Epithelial cell of esophagus (primary cell): ENCODE results near the gene IRAK2.

Experiments used
- DNase-seq: peaks from one replicate; pipeline ENCODE4 v3.0.0; 2010; ENCODE audit warnings: low read depth
- H3K4me3 ChIP-seq: 2 replicates; pipeline ENCODE4 v1.5.1; 2011; ENCODE audit warnings: mild to moderate bottlenecking, low read length, control low read depth
- CTCF ChIP-seq: IDR thresholded peaks from 2 replicates; pipeline ENCODE4 v1.5.1; 2011; ENCODE audit warnings: low read depth, mild to moderate bottlenecking, low read length, control low read depth, inconsistent platforms; ENCODE audit not compliant: insufficient read depth; ENCODE audit errors: missing control alignments

IRAK2 gene

DNA sequence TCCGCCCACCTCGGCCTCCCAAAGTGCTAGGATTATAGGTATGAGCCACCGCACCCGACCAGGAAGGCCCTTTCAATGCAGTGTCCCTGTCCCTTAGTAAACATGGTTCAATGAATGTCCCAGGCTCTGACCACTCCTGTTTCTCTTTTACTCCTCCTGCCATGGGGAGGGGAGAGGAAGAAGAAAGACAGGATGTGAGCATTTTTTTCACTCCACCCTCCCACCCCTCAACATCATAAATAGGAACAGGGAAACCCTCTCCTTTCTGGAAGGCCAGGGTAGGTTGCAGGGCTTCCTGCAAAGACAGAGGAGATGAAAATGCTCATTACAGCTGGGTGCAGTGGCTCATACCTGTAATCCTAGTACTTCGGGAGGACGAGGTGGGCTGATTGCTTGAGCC lies 76.1 kb downstream of the IRAK2 start:
- no peak for DNase-seq
- no peak for TF ChIP-seq CTCF

GRCh38 chr3:10242182-10243065 lies 77.7 kb downstream of the IRAK2 start:
- no peak for DNase-seq
- no peak for TF ChIP-seq CTCF
- no peak overlapping the region for H3K4me3 ChIP-seq

More for the DNA sequence above, 76.1 kb downstream of the IRAK2 start:
- H3K4me3 ChIP-seq: no peak overlapping the region

GRCh38 chr3:10244009-10244408 lies 79.3 kb downstream of the IRAK2 start:
- no peak for DNase-seq
- TF ChIP-seq CTCF: no peak
- no peak overlapping the region for H3K4me3 ChIP-seq

GRCh38 chr3:10245081-10245712 lies 80.5 kb downstream of the IRAK2 start:
- no peak for TF ChIP-seq CTCF
- no peak for DNase-seq
- no peak overlapping the region for H3K4me3 ChIP-seq

DNA sequence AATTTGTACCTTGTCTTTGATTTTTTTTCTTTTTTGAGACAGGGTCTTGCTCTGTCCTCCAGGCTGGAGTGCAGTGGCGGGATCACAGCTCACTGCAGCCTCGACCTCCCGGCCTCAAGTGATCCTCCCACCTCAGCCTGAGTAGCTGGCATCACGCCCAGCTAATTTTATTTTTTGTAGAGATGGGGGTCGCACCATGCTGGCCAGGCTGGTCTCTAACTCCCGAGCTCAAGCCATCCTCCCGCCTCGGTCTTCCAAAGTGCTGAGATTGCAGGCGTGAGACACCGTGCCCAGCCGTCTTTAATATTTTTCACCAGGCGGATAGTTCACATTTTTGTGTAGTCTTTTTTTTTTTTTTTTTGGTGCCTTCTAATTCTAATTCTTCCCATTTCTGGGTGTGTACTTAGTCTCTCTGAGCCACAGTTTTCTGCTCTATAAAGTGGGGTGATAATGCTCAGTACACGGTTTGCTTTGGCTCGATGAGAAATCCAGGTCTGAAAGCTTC lies 83.0 kb downstream of the IRAK2 start:
- DNase-seq: no peak
- H3K4me3 ChIP-seq: peak overlapping the region; percentile 95
- no peak for TF ChIP-seq CTCF

DNA sequence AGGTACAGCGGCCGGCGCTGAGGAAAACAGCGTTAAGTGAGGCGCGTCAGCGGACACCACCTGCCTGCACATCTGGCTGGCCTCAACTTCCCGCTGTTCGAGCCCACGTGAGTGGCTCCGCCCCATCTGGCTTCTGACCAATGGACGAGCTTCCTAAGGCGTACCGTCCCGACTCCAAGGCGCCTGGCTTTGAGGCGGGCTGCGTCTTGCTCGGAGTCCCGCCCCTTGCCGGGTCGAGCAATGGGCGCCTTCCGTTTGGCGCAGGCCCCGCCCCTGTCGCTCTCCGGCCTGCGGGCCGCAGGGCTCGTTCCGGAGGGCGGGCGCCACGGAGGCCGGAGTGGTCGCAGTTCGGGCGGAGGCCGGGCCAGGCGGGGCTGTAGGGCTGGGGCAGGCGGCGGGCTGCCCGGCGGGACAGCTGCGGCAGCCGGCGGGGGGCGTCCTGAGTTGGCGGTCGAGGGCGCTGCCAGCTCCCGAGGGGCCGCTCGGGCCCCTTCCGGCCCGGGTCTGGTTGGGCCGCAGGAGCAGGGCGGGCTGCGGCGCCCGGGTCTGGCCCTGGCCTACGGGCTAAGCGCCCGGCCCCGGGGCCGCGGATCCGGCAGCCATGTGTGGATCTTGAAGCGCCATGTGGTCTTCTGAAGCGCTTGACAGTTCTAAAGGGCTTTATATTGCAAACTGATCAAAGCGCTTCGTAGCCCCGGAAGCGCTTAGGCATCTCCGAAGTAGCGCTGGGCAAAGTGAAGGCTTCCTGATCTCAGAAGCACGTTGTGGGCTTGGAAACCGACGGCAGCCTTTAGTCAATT lies 83.7 kb downstream of the IRAK2 start, which contains the start of gene TATDN2:
TSS of gene TATDN2 (plus strand) at position 276 of the 800 bp plus-strand sequence. CDS start 742 bp downstream, outside the sequence.
- DNase-seq: peak; percentile 98
- TF ChIP-seq CTCF: no peak
- H3K4me3 ChIP-seq: peak within 1 kb of the TSS; percentile 95
